Progenitor cell of endocrine pancreas (in vitro differentiated cells): ENCODE measurements around the gene ATP8B1. TPM values are rescaled to one million over a fixed set of nuclear protein-coding genes. Genes with fewer than 3 reads are reported as not detected.

Experiments used
- DNase-seq: peaks from one replicate; pipeline ENCODE4 v3.0.0; 2021; ENCODE audit warnings: low spot score; ENCODE audit not compliant: unreplicated experiment
- H3K27ac Mint-ChIP-seq: 2 replicates; pipeline ENCODE4 v1.8.0; 2021; ENCODE audit warnings: mild to moderate bottlenecking, moderate library complexity, mixed read lengths
- H3K27me3 Mint-ChIP-seq: 2 replicates; pipeline ENCODE4 v1.8.0; 2021; ENCODE audit warnings: mixed read lengths
- H3K36me3 Mint-ChIP-seq: 2 replicates; pipeline ENCODE4 v1.8.0; 2022; ENCODE audit warnings: mixed read lengths; ENCODE audit not compliant: insufficient read depth
- H3K4me1 Mint-ChIP-seq: 2 replicates; pipeline ENCODE4 v1.8.0; 2021; ENCODE audit warnings: low read depth, mixed read lengths
- H3K4me3 Mint-ChIP-seq: 2 replicates; pipeline ENCODE4 v1.8.0; 2021; ENCODE audit warnings: low read depth, mild to moderate bottlenecking, moderate library complexity, mixed read lengths
- H3K9me3 Mint-ChIP-seq: 2 replicates; pipeline ENCODE4 v1.8.0; 2021; ENCODE audit warnings: low read depth, mixed read lengths
- CTCF ChIP-seq: fragments of 200-600 bp; sonication (generic); IDR thresholded peaks from one replicate; pipeline ENCODE4 v1.5.0; 2021; ENCODE audit warnings: antibody characterized with exemption, mild to moderate bottlenecking; ENCODE audit not compliant: unreplicated experiment
- total RNA-seq: library from RNA; stranded (reverse); gene quantifications from 2 replicates; pipeline ENCODE4 v1.2.1, GENCODE V29; 2021

Gene ATP8B1
- total RNA-seq, 1 donor from 2014 or later: 21.9 TPM

- no peaks in the 10 kb centered on the region for H3K9me3 Mint-ChIP-seq
- no peaks in the 10 kb centered on the region for H3K27me3 Mint-ChIP-seq
Observed at GRCh38 chr18:57666818-57667497, 136.2 kb downstream of the ATP8B1 start.

GRCh38 chr18:57664568-57665165 lies 138.4 kb downstream of the ATP8B1 start:
- H3K4me1 Mint-ChIP-seq: peaks cover 18% of the 10 kb centered on the region
- H3K27me3 Mint-ChIP-seq: no peaks in the 10 kb centered on the region
- H3K36me3 Mint-ChIP-seq: peaks cover 30% of the 10 kb centered on the region
- no peaks in the 10 kb centered on the region for H3K9me3 Mint-ChIP-seq
- H3K27ac Mint-ChIP-seq: peak overlapping the region; percentile 3
- H3K4me3 Mint-ChIP-seq: no peak overlapping the region
- no peak for TF ChIP-seq CTCF
- no peak for DNase-seq

More at GRCh38 chr18:57666818-57667497, 136.2 kb downstream of the ATP8B1 start:
- Mint-ChIP-seq H3K36me3 (peaks cover 29% of the 10 kb centered on the region), H3K27ac (peak overlapping the region; percentile 33), H3K4me3 (no peak overlapping the region), H3K4me1 (peaks cover 18% of the 10 kb centered on the region)
- DNase-seq: no peak
- no peak for TF ChIP-seq CTCF

- H3K9me3 Mint-ChIP-seq: no peaks in the 10 kb centered on the region
- H3K36me3 Mint-ChIP-seq: peaks cover 36% of the 10 kb centered on the region
- H3K27me3 Mint-ChIP-seq: no peaks in the 10 kb centered on the region
- DNase-seq: no peak
- TF ChIP-seq CTCF: no peak
- H3K4me1 Mint-ChIP-seq: peaks cover 9% of the 10 kb centered on the region
- no peak overlapping the region for H3K27ac Mint-ChIP-seq
- H3K4me3 Mint-ChIP-seq: no peak overlapping the region
Observed at GRCh38 chr18:57660961-57661360, 142.2 kb downstream of the ATP8B1 start.

GRCh38 chr18:57659460-57660102 lies 143.5 kb downstream of the ATP8B1 start:
- Mint-ChIP-seq H3K9me3 (peaks cover 11% of the 10 kb centered on the region), H3K27ac (peak overlapping the region; percentile 9), H3K4me1 (peaks cover 2% of the 10 kb centered on the region), H3K27me3 (no peaks in the 10 kb centered on the region), H3K4me3 (no peak overlapping the region), H3K36me3 (peaks cover 48% of the 10 kb centered on the region)
- TF ChIP-seq CTCF: no peak
- no peak for DNase-seq

GRCh38 chr18:57657542-57657941 lies 145.6 kb downstream of the ATP8B1 start:
- H3K36me3 Mint-ChIP-seq: peaks cover 48% of the 10 kb centered on the region
- no peak for DNase-seq
- H3K4me3 Mint-ChIP-seq: no peak overlapping the region
- H3K27me3 Mint-ChIP-seq: no peaks in the 10 kb centered on the region
- peaks cover 11% of the 10 kb centered on the region for H3K9me3 Mint-ChIP-seq
- no peaks in the 10 kb centered on the region for H3K4me1 Mint-ChIP-seq
- no peak overlapping the region for H3K27ac Mint-ChIP-seq
- no peak for TF ChIP-seq CTCF
